Femur (tissue), 1 donor: Measurements from ENCODE around the gene GRPEL2.

ENCODE experiments used
- DNase-seq: peaks from one replicate; pipeline ENCODE4 v3.0.0-alpha.2; 2017

GRPEL2 gene

GRCh38 chr5:149402291-149402690 lies 57.0 kb downstream of the GRPEL2 start:
- DNase-seq, result no peak
